DOHH2 (cell line): ENCODE measurements around the gene KBTBD12.

ENCODE experiments used
- EZH2phosphoT487 ChIP-seq: fragments of 200-600 bp; sonication (generic); IDR thresholded peaks from 2 replicates; pipeline ENCODE4 v1.6.1; 2017; ENCODE audit warnings: borderline replicate concordance, mild to moderate bottlenecking, antibody characterized with exemption, low read length, moderate library complexity, mixed read lengths
- TF ChIP-seq, protein P1 (sequence below): fragments of 200-600 bp; sonication (generic); IDR thresholded peaks from one replicate; pipeline ENCODE4 v1.5.1; 2014; ENCODE audit warnings: antibody characterized with exemption, mild to moderate bottlenecking, low read depth, low read length; ENCODE audit not compliant: poor library complexity, severe bottlenecking

DNA sequence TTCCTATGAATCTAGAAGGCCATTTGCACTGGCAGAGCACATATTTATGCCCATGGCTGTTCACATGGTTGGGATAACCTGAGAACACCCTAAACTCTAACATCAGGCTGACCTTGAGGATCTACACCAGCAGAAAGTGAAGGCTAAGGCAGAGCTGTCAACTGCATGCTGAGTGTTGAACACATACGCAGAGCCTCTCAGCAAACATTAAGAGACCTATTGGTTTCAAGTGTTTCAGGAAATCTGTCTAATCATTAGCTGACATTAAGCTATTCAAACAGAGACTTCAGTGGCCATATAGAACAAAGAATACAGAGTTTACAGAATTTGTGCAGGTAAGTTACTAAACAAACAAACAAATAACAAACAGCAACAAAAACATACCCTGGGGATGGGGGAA lies 121.1 kb downstream of the KBTBD12 start:
- TF ChIP-seq, protein P1, sequence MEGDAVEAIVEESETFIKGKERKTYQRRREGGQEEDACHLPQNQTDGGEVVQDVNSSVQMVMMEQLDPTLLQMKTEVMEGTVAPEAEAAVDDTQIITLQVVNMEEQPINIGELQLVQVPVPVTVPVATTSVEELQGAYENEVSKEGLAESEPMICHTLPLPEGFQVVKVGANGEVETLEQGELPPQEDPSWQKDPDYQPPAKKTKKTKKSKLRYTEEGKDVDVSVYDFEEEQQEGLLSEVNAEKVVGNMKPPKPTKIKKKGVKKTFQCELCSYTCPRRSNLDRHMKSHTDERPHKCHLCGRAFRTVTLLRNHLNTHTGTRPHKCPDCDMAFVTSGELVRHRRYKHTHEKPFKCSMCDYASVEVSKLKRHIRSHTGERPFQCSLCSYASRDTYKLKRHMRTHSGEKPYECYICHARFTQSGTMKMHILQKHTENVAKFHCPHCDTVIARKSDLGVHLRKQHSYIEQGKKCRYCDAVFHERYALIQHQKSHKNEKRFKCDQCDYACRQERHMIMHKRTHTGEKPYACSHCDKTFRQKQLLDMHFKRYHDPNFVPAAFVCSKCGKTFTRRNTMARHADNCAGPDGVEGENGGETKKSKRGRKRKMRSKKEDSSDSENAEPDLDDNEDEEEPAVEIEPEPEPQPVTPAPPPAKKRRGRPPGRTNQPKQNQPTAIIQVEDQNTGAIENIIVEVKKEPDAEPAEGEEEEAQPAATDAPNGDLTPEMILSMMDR, result no peak
- TF ChIP-seq EZH2phosphoT487, result no peak
